ENCODE measurements around the gene EIF2S2.

DNA sequence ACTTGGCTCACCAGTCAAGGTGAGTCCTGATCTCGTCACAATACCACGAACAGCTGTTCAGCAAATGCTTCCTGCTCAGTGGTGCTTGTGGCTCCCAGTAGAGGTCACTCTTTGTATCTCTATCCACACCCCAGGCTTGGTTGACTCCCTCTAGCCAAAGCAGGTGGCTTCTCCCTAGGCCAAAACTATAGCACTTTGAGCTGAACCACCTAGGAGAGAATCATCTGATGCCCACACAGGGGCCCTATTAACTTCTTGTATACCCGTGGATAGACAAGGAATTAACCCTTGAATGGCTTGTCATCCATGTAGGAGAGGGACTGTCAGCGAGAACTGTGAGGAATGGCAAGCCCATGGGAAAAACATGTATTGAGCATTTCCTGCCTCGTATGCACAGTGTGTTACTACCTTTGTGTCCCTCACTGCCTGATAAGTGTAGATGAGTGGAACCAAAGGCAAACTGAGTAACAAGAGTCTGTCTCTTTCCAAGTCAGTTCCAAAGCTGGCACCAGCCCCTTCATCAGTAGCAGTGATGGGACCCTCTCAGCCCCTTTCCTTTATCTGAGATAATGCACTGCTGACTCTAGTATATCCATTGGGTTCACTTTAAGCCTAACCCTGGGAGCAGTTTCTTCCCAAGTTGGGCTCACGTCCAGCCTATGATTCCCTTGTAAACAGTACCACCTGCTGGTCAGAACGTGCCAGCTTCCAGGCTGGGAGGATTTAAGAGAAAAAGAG is 42.5 kb downstream of the EIF2S2 start:
- TF ChIP-seq ZNF274 (IDR thresholded peaks at IDR 0.05; ENCODE audit: low read depth, low read length) (no peak), YY1 (IDR thresholded peaks at IDR 0.05; ENCODE audit: insufficient read depth, insufficient read length) (no peak)
